LHCN-M2 (cell line): ENCODE measurements around the gene ADCY1. TPM values are rescaled to one million over a fixed set of nuclear protein-coding genes. Genes with fewer than 3 reads are reported as not detected.

Source experiments
- DNase-seq: peaks from one replicate; pipeline ENCODE4 v3.0.0-alpha.2; 2012; ENCODE audit warnings: low read depth
- total RNA-seq: library from RNA; depleted of rRNA; stranded (reverse); fragments of >200 nt; gene quantifications from 2 replicates; pipeline ENCODE4 v1.2.3, GENCODE V29; 2014

ADCY1 gene
- total RNA-seq, 1 experiment from 2014 or later, result 0.52 TPM

DNA sequence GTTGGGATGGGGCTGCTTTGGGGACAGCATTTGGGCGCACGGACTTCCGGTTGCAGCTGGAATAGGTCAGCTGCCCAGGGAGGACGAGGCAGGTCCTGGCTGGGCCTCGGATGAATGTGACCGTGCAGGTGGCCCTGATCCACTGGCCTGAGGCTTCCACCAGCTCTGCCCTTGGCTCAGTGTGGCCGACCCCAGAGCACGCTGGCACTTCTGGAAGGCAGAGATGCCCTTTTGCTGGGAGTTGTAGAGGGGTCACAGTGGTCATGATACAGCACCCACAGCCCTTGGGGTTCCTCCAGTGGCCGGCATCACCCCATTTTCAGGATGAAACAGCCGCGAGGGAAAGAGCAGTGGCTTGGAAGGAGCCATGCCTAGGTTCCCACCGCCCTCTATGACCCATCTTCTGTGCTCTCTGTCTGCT lies 19.0 kb downstream of the ADCY1 start:
- no peak for DNase-seq

DNA sequence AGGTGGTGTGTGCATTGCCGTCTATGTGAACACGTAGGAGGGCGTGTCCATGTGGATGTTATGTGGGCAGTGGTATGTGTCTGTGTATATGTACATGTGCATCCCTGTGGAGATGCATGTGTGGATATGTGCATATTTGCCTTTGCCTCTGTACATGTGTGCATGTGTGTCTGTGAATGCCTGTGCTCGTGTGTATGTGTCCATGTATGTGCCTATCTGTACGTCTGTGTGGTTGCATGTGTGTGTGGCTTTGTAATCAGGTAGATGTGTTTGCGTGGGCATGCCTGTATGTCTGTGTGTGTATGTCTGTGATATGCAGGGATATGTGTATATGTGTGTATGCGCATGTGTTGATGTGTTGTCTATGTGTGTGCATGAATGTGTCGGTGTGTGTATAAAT lies 19.7 kb downstream of the ADCY1 start:
- DNase-seq, result no peak

DNA sequence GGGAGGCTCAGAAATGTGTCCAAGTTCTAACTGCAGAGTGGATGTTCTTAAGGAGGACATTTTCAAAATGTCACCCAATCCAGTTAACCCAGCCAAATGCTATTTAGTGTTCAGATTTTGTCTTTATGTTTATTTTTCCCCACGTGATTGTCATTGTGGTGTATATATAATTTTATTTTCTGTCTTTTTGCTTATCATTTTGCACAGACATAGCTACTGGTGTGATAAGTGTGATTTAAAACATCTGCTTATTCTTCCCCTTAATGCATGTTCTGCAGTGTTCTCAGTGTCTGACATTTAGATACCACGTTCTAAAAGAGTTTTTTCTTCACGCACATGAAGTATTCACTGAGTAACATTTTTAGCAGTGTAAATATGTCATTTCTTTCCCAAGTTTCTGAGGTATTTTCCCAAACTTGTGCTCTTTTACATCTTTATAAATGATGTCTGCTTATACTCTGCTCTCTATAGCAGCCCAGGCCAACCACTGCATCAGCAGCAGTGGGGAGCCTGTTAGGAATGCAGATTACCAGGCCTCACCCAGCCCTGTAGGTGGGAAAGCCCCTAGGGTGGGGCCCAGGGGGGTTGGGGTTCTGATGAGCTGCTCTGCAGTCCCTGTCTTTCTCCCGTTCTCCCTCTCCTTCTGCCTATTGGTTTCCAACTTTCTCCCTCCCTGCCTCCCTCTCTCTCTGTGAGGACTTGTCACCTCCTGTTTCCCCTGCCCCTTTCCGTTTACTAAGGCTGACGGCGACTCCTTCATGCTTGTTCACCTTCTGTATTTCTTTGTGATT lies 20.8 kb downstream of the ADCY1 start:
- DNase-seq, result no peak

DNA sequence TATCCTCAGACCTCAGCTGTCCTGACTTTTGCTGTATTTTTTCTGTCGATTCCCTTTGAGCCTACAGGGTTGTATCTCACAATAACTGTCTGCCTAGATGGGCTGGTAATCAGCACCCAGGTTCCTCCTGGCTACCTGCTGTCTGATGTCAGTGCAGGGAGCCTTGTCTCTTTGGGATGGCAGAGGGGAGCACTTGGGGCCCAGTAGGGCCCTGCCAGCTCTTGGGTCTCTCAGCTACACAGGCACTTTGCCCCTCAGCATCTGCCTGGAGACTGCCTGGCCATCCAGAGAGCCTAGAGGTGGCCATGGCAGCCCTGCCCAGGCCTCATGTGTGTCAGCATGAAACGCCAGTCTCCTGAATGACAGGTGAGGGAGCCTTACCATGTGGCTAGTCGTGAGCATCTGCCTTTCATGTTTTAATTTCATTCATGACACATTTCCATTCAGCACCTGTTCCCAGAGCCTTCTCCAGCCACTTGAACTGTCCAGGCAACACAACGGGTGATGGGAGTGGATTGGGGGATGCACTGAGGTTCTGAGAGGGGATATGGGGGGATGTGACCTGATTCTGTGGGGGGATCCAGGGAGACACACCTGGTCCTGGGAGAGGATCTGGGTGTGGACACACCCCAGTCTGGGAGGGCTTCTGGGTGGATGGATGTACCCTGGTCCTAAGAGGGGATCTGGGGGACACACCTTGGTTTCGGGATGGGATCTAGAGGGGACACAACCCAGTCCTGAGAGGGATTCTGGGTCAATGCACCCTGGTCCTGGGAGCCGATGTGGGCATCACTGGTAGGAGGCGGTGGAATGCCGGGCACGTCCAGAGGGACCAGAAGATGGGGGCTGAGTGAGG lies 21.9 kb downstream of the ADCY1 start:
- no peak for DNase-seq

DNA sequence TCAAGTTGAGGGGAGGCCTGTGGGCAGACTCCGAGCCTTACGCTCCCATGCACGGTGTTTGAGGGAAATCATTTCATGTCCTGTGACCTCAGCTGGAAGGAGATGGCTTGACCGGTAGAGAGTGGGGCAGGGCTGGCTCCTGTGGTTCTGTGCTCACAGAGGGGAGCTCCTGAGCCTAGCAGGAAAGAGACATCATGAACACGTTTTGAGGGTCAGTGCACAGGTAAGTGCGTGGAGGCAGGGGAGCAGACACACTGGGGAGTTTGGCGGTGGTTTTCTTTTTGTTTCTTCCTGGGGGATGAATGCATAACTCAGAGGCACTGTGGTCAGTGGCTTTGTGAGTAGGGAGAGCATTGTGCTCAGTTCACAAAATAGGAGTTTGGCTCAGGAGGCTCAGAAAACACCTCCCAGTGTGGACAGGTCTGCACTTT lies 22.5 kb downstream of the ADCY1 start:
- no peak for DNase-seq

DNA sequence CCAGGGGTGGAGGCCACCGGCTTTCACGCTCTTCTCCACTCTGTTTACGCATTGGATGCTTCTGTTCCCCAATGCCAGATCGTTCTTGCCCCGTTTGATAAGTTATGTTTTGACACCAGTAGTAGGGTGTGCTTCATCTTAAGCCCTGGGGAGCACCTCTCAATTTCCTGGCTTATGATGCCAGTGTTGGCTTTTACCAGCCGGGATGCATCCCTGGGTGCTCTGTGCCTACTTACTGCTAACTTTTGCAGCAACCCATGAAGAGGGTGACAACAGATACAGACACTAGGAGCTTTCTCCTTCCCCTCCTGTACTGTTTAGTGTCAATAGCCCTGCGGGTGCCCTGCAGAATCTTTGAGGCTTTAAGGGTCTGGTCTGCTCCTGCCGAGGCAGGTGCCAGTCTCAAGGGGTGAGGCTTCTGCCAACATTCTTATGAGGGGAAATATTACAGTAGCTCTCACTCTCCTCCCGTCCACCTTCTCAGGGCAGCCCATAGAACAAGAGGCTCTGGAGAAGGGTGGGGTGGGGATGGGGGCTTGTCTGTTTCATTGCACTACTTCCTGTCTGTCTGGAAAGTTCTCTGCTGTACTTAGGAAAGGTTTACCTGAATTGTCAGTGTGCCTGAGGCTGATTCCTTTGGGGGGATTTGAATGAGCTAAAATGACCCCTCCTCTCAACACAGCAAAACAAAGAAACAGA lies 23.3 kb downstream of the ADCY1 start:
- DNase-seq, result no peak

DNA sequence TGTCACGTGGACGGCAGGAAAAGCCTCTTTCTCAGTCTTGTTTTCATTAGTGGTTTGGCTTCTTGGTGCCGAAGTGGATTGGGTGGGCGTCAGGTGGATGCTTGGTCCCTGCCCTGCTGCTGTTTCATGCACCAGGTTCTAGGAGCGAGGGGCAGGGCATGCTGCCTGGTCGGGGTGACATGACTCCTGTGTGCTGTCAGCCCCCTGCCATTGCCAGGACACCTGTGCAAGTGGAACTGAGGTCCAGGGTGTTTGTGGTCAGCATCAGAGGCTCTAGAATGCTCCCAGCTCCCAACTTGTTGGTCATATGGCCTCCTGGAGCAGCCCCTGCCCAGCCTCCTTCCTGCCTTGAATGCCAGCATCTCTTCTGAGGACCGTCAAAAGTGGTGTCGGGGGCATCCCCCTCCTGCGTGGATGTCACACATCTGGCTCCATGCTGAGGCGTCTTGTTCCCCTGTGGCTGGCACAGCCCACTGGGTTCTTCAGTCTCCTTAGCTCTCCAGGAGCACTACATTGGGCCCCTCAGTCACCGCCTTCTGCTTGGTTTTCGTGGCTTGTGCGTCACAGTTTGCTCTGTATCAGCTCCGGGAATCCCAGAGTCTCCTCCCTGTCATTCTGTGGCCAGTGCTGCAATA lies 24.8 kb downstream of the ADCY1 start:
- DNase-seq, result no peak

DNA sequence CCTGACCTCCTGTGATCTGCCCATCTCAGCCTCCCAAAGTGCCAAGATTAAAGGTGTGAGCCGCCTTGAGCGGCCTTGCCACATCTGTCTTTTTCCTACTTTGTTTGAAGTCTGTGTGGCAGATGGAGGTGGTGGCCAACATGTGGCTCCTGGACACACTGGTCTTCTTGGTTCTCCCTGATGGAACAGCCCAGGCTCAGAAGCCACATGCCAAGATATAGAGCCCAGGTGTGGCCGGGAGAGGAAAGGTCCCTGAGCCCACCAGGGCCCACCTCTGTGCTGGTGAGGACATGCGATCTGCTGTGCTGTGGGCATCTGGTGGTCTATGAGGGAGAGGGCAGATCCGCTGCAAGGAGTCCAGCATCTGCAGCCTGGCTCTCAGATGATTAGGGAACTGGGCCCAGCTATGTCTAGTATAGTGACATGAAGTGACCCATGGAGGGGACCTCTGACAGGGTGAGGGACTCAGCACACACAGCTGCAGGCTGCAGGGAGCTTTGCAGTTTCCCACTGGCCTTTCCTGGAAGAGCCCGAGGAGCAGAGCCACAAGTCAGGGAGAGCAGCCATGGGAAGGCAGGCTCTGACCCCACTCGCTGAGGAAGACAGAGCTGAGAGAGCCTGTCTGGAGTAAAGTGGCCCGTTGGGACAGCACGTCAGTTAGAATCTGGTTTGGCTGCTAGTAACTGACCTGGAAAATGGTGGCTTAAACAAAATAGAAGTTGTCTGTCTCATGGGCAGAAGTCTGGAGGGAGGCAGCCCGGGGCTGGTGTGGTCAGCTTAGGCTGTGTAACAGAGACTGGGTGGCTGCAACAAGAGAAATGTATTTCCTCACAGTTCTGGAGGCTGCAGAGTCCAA lies 25.9 kb downstream of the ADCY1 start:
- no peak for DNase-seq

DNA sequence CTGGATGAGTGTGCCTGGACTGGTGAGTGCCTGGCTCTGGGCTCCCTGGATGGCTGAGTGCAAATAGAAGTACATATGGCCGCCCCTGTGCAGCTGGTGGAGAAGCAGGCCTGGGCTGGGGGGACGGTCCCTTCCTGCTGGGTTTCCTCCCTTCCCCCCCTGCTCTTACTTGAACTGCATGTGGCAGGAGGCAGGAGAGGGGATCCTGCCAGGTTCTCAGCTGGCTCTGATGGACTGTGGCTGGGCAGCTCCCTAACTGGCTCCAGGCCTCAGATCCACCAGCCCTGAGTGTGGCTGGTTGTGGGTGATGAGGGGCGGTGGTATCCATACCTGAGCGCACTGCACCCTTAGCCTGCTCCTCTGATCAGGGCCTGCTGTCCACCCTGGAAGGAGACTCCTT lies 26.9 kb downstream of the ADCY1 start:
- DNase-seq, result no peak

DNA sequence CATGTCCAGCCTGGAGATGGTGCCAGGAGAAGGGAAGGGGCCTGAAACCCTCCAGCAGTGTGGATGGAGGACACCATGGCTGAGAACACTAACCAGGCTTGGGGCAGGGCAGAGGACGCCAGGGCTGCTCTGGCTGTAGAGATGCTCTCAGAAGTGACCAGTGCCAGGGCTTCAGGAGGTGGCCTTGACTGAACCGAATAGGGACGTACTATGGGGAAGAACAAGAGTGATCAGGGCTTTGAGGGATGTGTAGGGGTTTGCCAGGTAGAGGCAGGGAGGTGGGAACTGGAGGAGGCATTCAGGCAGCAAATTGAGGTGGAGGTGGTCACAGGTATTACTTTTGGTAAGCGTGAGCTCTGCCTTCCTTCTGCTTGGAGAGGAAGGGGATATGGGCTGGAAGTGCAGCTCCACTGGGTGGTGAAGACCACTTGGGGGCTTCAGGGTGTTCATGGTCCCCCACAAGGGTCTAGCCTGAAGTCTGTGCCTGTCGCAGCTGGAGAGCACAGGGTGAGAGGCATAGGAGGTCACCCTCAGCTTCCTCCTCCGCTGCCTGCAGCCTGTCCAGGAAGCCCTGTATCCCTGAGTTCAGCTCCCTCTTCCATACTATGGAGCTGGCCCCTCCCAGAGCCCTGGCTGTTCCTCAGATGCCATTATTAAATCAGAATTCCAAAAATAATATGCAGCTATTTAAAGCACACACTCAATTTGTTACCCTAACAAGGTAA lies 27.8 kb downstream of the ADCY1 start:
- DNase-seq, result no peak

DNA sequence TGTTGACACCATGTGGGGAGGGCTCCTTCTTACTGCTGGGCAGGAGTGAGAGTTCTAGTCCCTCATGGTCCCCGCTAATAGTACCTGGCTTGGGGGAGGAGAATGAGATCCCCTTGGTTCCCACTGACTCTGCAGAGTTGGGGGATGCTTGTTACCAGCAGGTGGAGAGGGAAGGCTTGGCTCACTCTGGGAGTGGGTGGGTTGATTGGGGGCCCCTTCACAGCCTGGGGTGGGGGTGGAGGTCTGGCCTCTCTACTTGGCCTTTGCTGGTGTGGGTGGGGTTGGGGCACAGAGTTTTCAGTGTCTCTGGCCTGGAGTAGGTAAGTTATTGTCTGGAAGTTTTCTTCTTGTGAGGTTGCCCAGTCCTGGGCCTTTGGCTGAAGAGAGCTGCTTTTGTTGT lies 31.9 kb downstream of the ADCY1 start:
- no peak for DNase-seq

DNA sequence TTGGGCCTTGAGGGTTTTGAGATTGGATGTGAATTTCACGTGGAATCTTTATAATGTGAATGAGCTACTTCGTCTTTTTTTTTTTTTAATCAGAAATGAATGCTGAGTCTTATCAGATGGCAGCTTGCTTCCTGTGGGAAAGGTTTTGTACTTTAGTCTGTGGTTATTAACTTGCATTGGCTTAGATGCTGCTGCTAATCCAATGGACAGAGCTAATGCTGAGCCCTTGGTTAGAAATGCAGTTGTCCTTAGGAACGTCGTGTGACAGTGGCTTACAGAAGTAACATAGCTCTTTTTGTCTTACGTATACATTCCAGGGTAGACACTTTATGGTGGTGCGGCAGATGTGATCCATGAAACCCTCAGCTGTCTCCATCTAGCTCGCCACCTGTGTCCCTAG lies 32.8 kb downstream of the ADCY1 start:
- DNase-seq, result no peak

DNA sequence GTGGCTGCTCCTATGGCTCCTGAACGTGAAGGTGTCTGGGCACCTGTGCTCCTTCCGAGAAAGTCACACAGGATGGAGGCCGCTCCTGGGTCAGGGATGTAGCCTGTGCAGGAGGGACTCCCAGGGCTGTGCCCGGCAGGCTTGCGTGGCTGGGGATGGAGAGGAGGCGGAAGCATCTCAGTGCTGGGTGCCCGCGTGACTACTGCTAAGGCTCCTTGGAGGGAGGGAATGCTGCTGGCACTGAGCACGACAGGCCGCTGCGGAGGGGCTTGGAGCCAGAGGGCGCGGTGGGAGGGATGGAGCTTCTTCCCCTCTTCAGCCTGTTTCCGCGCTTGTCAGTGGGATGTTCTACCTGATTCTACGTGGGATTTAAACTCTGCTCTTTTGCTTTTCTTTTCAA lies 35.0 kb downstream of the ADCY1 start:
- DNase-seq, result no peak

DNA sequence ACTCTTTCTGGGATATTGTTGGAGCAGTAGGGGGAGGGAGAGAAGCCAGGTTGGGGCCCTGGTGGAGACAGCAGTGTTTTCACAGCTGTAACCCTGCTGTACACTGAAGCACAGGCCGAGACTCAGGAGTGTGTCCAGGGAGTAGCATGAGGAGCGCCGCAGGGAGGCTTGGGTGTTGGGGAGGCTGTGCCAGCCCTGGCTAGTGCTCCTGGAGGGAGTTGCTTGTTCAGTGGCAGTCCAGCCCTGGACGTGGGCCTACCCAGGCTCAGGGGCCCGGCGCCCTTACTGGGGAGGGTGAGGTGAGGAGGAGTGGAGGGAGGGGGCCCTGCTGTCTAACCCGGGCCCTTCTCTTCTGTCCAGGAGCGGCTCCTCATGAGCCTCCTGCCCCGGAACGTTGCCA lies 35.9 kb downstream of the ADCY1 start:
- DNase-seq, result no peak

DNA sequence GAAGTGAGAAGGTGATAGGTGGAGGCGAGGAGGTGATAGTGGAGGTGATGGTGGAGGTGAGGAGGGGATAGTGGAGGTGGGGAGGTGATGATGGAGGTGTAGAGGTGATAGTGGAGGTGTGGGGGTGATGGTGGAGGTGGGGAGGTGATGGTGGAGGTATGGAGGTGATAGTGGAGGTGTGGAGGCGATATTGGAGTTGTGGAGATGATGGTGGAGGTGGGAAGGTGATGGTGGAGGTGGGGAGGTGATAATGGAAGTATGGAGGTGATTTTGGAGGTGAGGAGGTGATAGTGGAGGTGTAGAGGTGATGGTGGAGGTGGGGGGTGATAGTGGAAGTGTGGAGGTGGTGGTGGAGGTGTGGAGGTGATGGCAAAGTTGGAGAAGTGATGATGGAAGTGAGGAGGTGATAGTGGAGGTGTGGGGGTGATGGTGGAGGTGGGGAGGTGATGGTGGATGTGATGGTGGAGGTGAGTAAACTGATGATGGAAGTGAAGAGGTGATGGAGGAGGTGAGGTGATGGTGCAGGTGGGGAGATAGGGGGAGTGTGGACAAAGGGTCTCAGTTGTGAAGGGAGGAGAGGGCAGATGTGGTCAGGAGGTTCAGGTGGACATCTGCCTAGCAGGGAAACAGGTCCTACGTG lies 36.6 kb downstream of the ADCY1 start:
- DNase-seq, result no peak

DNA sequence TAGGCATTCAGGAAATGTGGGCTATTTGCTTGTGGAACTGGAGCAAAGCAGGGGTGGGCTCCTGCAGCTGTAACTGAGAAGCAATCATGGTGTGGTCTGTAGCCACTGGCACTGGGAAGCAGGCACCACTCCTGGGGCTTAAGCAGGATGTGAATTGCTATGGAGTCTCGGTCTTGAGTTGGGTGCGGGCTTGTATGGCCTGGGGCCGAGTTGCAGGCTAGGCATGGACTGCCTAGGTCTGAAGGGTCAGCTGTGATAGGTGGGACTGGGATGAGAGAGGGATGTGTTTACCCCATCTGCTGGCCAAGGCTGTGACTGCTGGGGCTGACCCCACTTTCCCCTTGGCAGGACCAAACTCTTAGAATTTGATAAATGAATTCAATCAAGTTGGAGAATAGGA lies 43.0 kb downstream of the ADCY1 start:
- no peak for DNase-seq

DNA sequence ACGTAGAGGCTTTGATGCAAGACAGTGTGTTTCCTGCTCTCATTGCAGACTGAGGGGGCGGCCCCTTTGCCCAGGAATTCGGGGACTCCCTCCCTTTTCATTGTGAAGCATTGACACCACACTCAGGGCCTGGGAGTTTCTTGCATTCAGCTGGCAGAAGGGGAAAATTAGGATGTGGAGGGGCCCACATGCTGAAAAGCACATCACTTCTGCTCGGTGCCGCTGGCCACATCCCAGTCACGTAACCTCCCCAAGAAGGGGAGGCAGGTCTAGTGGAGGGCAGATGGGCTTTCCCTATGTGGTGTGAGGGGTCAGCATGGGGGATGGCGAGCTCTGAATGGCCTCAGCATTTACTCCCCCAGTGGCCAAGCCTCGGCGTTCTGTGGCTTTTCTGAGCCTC lies 47.9 kb downstream of the ADCY1 start:
- DNase-seq, result no peak

DNA sequence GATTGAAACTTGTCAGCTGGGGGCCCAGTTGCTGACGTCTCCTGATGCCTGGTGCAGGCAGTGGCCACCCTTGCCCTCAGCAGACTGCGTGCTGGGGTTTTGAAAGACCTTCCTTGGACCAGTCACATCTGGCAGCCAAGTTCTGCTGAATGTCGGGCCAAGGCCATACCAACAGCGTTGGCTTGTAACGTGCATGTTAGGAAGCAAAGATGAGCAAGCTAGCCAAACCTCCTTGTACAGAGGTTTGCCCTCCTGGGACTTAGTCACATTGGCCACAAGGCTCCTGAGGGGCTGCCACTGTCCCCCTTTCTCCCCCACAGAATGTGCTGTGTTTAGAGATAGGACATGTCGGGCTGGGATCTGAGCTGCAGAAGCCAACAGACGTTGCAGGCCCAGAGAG lies 49.0 kb downstream of the ADCY1 start:
- no peak for DNase-seq

DNA sequence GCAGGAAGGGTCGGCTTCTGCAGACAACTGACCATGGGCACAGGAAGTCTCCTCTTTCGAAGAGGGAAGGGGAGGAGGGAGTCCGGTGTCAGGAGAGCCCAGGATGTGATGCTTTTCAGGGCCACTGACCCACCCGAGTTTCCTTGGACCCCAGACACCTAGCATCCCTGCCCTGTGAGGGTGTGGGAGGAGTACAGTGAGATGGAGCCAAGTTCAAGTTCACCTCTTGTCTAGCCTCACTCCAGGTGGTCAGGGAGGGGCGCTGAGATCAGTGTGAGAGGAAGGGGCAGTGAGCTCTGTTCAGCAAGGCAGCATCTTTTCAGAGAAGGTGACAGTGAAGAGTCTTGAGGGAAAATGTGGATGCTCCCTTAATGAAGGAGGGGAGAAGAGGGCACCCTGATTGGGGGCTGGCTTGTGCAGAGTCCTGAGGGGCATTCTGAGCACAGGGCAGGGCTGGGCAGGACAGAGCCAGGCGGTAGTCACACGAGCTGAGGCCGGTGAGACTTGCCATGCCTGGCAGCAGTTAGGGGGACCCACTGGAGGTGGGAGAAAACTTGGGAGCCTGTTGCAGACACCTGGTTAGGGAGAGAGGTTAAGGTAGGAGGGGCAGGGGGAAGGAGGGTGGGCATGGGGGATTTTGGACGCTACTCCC lies 49.7 kb downstream of the ADCY1 start:
- no peak for DNase-seq
